Measurements from ENCODE around the gene ARHGEF37. TPM values are rescaled to one million over a fixed set of nuclear protein-coding genes. Genes with fewer than 3 reads are reported as not detected.

ARHGEF37 gene
- total and polyA plus RNA-seq, 2 of the 8 experiments (the other 6 are each of a cell fraction or from before 2014, with no cell fraction given), result 0.21 to 0.48 TPM

DNA sequence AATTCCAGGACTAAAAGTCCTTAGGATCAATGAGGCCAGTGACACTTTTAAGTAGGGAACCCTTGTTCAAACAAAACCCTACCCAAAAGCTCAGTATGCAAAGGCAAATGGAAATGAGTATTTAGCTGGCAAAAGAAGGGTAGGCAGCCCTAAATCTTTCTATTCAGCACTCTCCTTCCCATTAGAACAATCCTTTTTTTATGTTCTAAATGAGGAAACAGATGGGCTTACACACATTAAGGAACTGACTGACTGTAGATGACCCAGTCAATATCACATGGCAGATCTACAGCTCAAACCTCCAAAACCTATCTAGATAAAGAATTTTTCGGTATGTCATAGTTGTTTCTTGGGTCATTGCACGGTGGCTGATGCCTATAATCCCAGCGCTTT is 37.3 kb upstream of the ARHGEF37 start:
- CTCF ChIA-PET (ENCODE audit: partially characterized antibody), result interaction anchor here (0.8 to 16.3 kb wide), 7 partner anchors 8 to 176 kb away, joined by 3 to 174 read pairs (median 4); no protein-coding TSS in a partner anchor
- H3K27ac ChIP-seq (ENCODE audit: low read depth, low read length), result no peak overlapping the region
- TF ChIP-seq POLR2A (IDR thresholded peaks at IDR 0.05; ENCODE audit: control extremely low read depth in 1 of 2, low read depth in 2 of 2, low read length in 2 of 2), result peak in 1 of 2 experiments; percentile 15; a peak in 1 of 3 replicates
- TF ChIP-seq RBBP5 (IDR thresholded peaks at IDR 0.05; ENCODE audit: borderline replicate concordance, low read depth, low read length), result no peak

More for the DNA sequence above, 37.3 kb upstream of the ARHGEF37 start:
- Histone ChIP-seq H2BK12ac (ENCODE audit: low read depth, low read length) (no peak overlapping the region), H2AK5ac (ENCODE audit: low read depth, low read length) (no peak overlapping the region), H3K23me2 (ENCODE audit: low read depth, low read length) (no peaks in the 10 kb centered on the region), H2BK120ac (replicated peaks; ENCODE audit: low read depth, low read length) (no peak overlapping the region), H3K9me3 (ENCODE audit: insufficient read depth in 2 of 2, low read depth in 1 of 2, low read length in 1 of 2) (no peaks in the 10 kb centered on the region), H4K8ac (ENCODE audit: extremely low read depth, insufficient read depth, low read length) (no peak overlapping the region), H4K91ac (replicated peaks; ENCODE audit: insufficient read length, low read length) (no peak overlapping the region), H3K4ac (replicated peaks; ENCODE audit: insufficient read length, low read depth, low read length) (no peak overlapping the region), H2BK15ac (ENCODE audit: low read length) (no peak overlapping the region), H3K27me3 (replicated peaks in 1 of 4; ENCODE audit: control insufficient read depth in 3 of 4, extremely low read depth in 1 of 4, insufficient read depth in 3 of 4, low read length in 3 of 4) (no peaks in the 10 kb centered on the region), H3K4me1 (replicated peaks in 1 of 4; ENCODE audit: control insufficient read depth in 3 of 4, insufficient read depth in 4 of 4, low read length in 3 of 4) (peaks cover 0 to 10% (median 3%) of the 10 kb centered on the region in 4 experiments; a peak in 4 of 7 replicates), H3K4me2 (ENCODE audit: insufficient read depth in 1 of 2, low read depth in 2 of 2, low read length in 2 of 2) (no peak overlapping the region), H3K79me1 (ENCODE audit: low read depth, low read length) (no peaks in the 10 kb centered on the region), H3K36me3 (ENCODE audit: control insufficient read depth in 2 of 4, insufficient read depth in 4 of 4, low read length in 3 of 4) (peaks cover 3 to 73% (median 18%) of the 10 kb centered on the region in 4 experiments; a peak in 7 of 8 replicates), H3K18ac (ENCODE audit: extremely low read depth, low read length) (no peak overlapping the region), H3K14ac (ENCODE audit: insufficient read length) (no peak overlapping the region), H3K4me3 (ENCODE audit: extremely low read depth in 1 of 4, insufficient read depth in 2 of 4, low read depth in 3 of 4, low read length in 4 of 4) (no peak overlapping the region), H4K20me1 (replicated peaks in 1 of 2; ENCODE audit: control insufficient read depth in 1 of 2, insufficient read depth in 2 of 2, low read length in 2 of 2) (peaks cover 16% of the 10 kb centered on the region in 2 experiments), H3K79me2 (ENCODE audit: control insufficient read depth in 1 of 2, insufficient read depth in 2 of 2, low read length in 2 of 2) (peaks cover 76 to 98% of the 10 kb centered on the region in 2 experiments), H2BK20ac (ENCODE audit: low read length) (no peak overlapping the region), H3K56ac (replicated peaks; ENCODE audit: insufficient read length, low read depth, low read length) (no peak overlapping the region), H2AFZ (ENCODE audit: low read length) (no peak overlapping the region), H3K23ac (ENCODE audit: insufficient read length) (no peak overlapping the region), H3K9ac (replicated peaks in 1 of 4; ENCODE audit: extremely low read depth in 1 of 4, low read depth in 3 of 4, low read length in 3 of 4) (no peak overlapping the region), H4K5ac (ENCODE audit: insufficient read length, low read depth, low read length) (no peak overlapping the region), H2BK5ac (ENCODE audit: low read depth, low read length) (no peak overlapping the region)
- POLR2A ChIA-PET (ENCODE audit: partially characterized antibody), result interaction anchor here (0.7 to 11.0 kb wide), 7 partner anchors 8 to 173 kb away, joined by 3 to 65 read pairs (median 5); no protein-coding TSS in a partner anchor
- no peak for FAIRE-seq
- DNase-seq (ENCODE audit: low read depth in 1 of 2, low spot score in 2 of 2), result no peak
- 80% methylated on average over 3 of the region's 3 CpGs; no CpG with 5 or more reads in 1 of the 2 experiments for WGBS, 2 experiments (ENCODE audit: extremely low coverage in 1 of 2, insufficient coverage in 1 of 2, insufficient read length in 1 of 2, insufficient replicate concordance in 2 of 2, low coverage in 1 of 2, low lambda C conversion rate in 2 of 2, missing lambda C conversion rate in 1 of 2)
